Natural killer cell (primary cell): ENCODE data around the gene UBE2I. TPM values are rescaled to one million over a fixed set of nuclear protein-coding genes. Genes with fewer than 3 reads are reported as not detected.
A peak's percentile ranks its signal among the peaks of the same experiment; 100 is the strongest.

Experiments used
- ATAC-seq, 3 donors: fragments of 150-1000 bp in 2 of 3; fragments of 200-7000 bp in 1 of 3; cut with Tn5 transposase; 1 replicate in 1 of 3; 2 replicates in 2 of 3; pipeline ENCODE4 v1.10.0; 2021; ENCODE audit warnings: mild to moderate bottlenecking in 2 of 3, moderate library complexity in 2 of 3
- DNase-seq, 2 donors: peaks; one replicate each; pipeline versions ENCODE4 v3.0.0 to v3.0.0-alpha.2; 2013 to 2021; ENCODE audit warnings: mixed read lengths in 1 of 2
- H3K27ac ChIP-seq: one replicate; pipeline ENCODE4 v1.5.1; 2013; ENCODE audit warnings: mild to moderate bottlenecking, low read length
- H3K27me3 ChIP-seq: one replicate; pipeline ENCODE4 v1.6.1; 2013; ENCODE audit warnings: low read length; ENCODE audit not compliant: control insufficient read depth, insufficient read depth
- H3K36me3 ChIP-seq: one replicate; pipeline ENCODE4 v1.6.1; 2013; ENCODE audit warnings: low read length; ENCODE audit not compliant: control insufficient read depth, insufficient read depth
- H3K4me1 ChIP-seq: one replicate; pipeline ENCODE4 v1.6.1; 2013; ENCODE audit warnings: low read length; ENCODE audit not compliant: control insufficient read depth, insufficient read depth
- H3K4me3 ChIP-seq: one replicate; pipeline ENCODE4 v1.5.1; 2013; ENCODE audit warnings: low read length
- H3K9me3 ChIP-seq: one replicate; pipeline ENCODE4 v1.6.1; 2013; ENCODE audit warnings: low read length; ENCODE audit not compliant: control insufficient read depth, insufficient read depth
- H3K27ac Mint-ChIP-seq, 2 donors: one replicate each; pipeline ENCODE4 v1.8.0; 2022; ENCODE audit warnings: mild to moderate bottlenecking in 2 of 2, mixed read lengths in 2 of 2, moderate library complexity in 1 of 2
- H3K27me3 Mint-ChIP-seq, 2 donors: one replicate each; pipeline ENCODE4 v1.8.0; 2022; ENCODE audit warnings: low read depth in 2 of 2, mixed read lengths in 2 of 2
- H3K36me3 Mint-ChIP-seq: one replicate; pipeline ENCODE4 v1.8.0; 2022; ENCODE audit warnings: mixed read lengths
- H3K4me1 Mint-ChIP-seq, 2 donors: one replicate each; pipeline ENCODE4 v1.8.0; 2022; ENCODE audit warnings: mixed read lengths in 2 of 2
- H3K4me3 Mint-ChIP-seq: one replicate; pipeline ENCODE4 v1.8.0; 2022; ENCODE audit warnings: mild to moderate bottlenecking, moderate library complexity, mixed read lengths
- H3K9me3 Mint-ChIP-seq, 2 donors: one replicate each; pipeline ENCODE4 v1.8.0; 2022; ENCODE audit warnings: mixed read lengths in 2 of 2
- CTCF ChIP-seq: fragments of 200-600 bp; IDR thresholded peaks from one replicate; pipeline ENCODE4 v1.8.0; 2022; ENCODE audit warnings: antibody characterized with exemption
- WGBS: methylation state at CpG from one replicate; pipeline ENCODE4 v1.1.7; 2013; ENCODE audit warnings: missing lambda C conversion rate; ENCODE audit not compliant: insufficient coverage; 5-methylcytosine and 5-hydroxymethylcytosine counted together
- intact Hi-C: fragments of 100-400 bp; cut with micrococcal nuclease; formaldehyde crosslinking; loops from one replicate; pipeline ENCODE4 v1.14.2; 2022
- total RNA-seq, 4 donors: library from RNA; stranded (reverse); fragments of 120-200 nt in 1 of 4; gene quantifications; one replicate each; pipeline versions ENCODE4 v1.2.3 to v1.2.4, GENCODE V29; 2013 to 2022

UBE2I gene
- total RNA-seq, 3 donors from 2014 or later (not counting 1 experiment from before 2014, with no cell fraction given) = 367 to 412 (median 383) TPM

- no peaks in the 10 kb centered on the region for H3K27me3 ChIP-seq
- Mint-ChIP-seq H3K4me1 (peaks cover 6 to 28% of the 10 kb centered on the region in 2 donors), H3K9me3 (no peaks in the 10 kb centered on the region), H3K27ac (peak overlapping the region in 1 of 2 donors; percentile 70), H3K36me3 (no peaks in the 10 kb centered on the region), H3K27me3 (no peaks in the 10 kb centered on the region), H3K4me3 (no peak overlapping the region)
- DNase-seq (no peak), ATAC-seq (no peak)
- TF ChIP-seq CTCF = no peak
- intact Hi-C loops = loop anchor here (5.0 kb wide), 1 partner anchor 41 kb away; no protein-coding TSS in a partner anchor
- H3K27ac ChIP-seq = no peak overlapping the region
- H3K4me3 ChIP-seq = no peak overlapping the region
- no peaks in the 10 kb centered on the region for H3K9me3 ChIP-seq
- peaks cover 17% of the 10 kb centered on the region for H3K36me3 ChIP-seq
- WGBS = 95% methylated on average over 19 of the region's 19 CpGs
- peaks cover 19% of the 10 kb centered on the region for H3K4me1 ChIP-seq
Observed at GRCh38 chr16:1375741-1376410, 66.4 kb downstream of the UBE2I start.

Other genes starting within 250 kb of the UBE2I start
- gene SSTR5, start 236.9 kb upstream of the UBE2I start, total RNA-seq = not detected
- gene C1QTNF8, start 213.4 kb upstream of the UBE2I start, total RNA-seq = not detected
- 1 to 10 TPM; 1.1 to 1.5 (median 1.3) TPM for gene CACNA1H, start 156.5 kb upstream of the UBE2I start, total RNA-seq
- gene TPSG1, start 84.4 kb upstream of the UBE2I start, total RNA-seq = under 1 TPM in 1 of 3 donors, not detected in 2; 0.40 TPM
- 10 to 100 TPM in 1 of 3 donors, not detected in 2; 12.6 TPM for gene TPSB2, start 79.5 kb upstream of the UBE2I start, total RNA-seq
- 10 to 100 TPM in 1 of 3 donors, under 1 TPM in 1, not detected in 1; 0.82 to 13.4 TPM for gene TPSAB1, start 68.9 kb upstream of the UBE2I start, total RNA-seq
- gene TPSD1, start 53.6 kb upstream of the UBE2I start, total RNA-seq = 1 to 10 TPM in 1 of 3 donors, not detected in 2; 3.2 TPM
- 10 to 100 TPM; 17.7 to 21.7 (median 19.9) TPM for gene BAIAP3, start 24.0 kb downstream of the UBE2I start, total RNA-seq
- gene TSR3, start 42.2 kb downstream of the UBE2I start, total RNA-seq = 10 to 100 TPM; 29.4 to 34.7 (median 29.7) TPM
- 10 to 100 TPM; 58.7 to 65.9 (median 62.0) TPM for gene GNPTG, start 42.3 kb downstream of the UBE2I start, total RNA-seq
- 100 to 1,000 TPM; 114 to 130 (median 127) TPM for gene UNKL, start 105.1 kb downstream of the UBE2I start, total RNA-seq
- gene UQCC4, start 111.1 kb downstream of the UBE2I start, total RNA-seq = 10 to 100 TPM; 10.9 to 13.6 (median 11.5) TPM
- under 1 TPM; 0.68 to 0.96 (median 0.83) TPM for gene PERCC1, start 121.4 kb downstream of the UBE2I start, total RNA-seq
- 1 to 10 TPM in 2 of 3 donors, under 1 TPM in 1; 0.88 to 1.8 (median 1.6) TPM for gene CCDC154, start 134.9 kb downstream of the UBE2I start, total RNA-seq
- 100 to 1,000 TPM; 117 to 125 (median 118) TPM for gene CLCN7, start 165.4 kb downstream of the UBE2I start, total RNA-seq
- under 1 TPM in 1 of 3 donors, not detected in 2; 0.31 TPM for gene PTX4, start 179.3 kb downstream of the UBE2I start, total RNA-seq
- 10 to 100 TPM; 45.5 to 50.0 (median 46.5) TPM for gene TELO2, start 183.7 kb downstream of the UBE2I start, total RNA-seq
- 10 to 100 TPM in 1 of 3 donors, 1 to 10 TPM in 2; 3.3 to 14.1 (median 7.8) TPM for gene TMEM204, start 224.0 kb downstream of the UBE2I start, total RNA-seq